ENCODE results near the gene OR4S2.

The OR4S2 gene

GRCh38 chr11:55648027-55648426, at the start of gene OR4S2:
TSS of gene OR4S2 (plus strand) at chr11:55648327. CDS start at chr11:55650904, 2,577 bp downstream.
- no peak for DNase-seq (ENCODE audit: low spot score)

- DNase-seq (ENCODE audit: low spot score), result no peak
Measured at GRCh38 chr11:55607545-55607944, 40.6 kb upstream of the OR4S2 start, which contains the start of gene OR4C11. TSS of gene OR4C11 (minus strand) at chr11:55607645. CDS start at chr11:55604373, 3,272 bp downstream.

GRCh38 chr11:55624531-55624930, 23.6 kb upstream of the OR4S2 start:
- DNase-seq (ENCODE audit: low spot score), result no peak

GRCh38 chr11:55634813-55635212, 13.3 kb upstream of the OR4S2 start, which contains the start of gene OR4P4:
TSS of gene OR4P4 (plus strand) at chr11:55635113.
- DNase-seq (ENCODE audit: low spot score), result no peak

- no peak for DNase-seq (ENCODE audit: low spot score)
Measured at GRCh38 chr11:55652560-55652959, 4.4 kb downstream of the OR4S2 start.

- no peak for DNase-seq (ENCODE audit: low spot score)
Measured at GRCh38 chr11:55655096-55655495, 7.0 kb downstream of the OR4S2 start.

GRCh38 chr11:55658031-55658573, 10.0 kb downstream of the OR4S2 start:
- no peak for DNase-seq (ENCODE audit: low spot score)

- no peak for DNase-seq (ENCODE audit: low spot score)
Measured at GRCh38 chr11:55658608-55659007, 10.5 kb downstream of the OR4S2 start.

- DNase-seq (ENCODE audit: low spot score), result no peak
Measured at GRCh38 chr11:55661901-55662300, 13.8 kb downstream of the OR4S2 start, which contains the start of gene OR4C6. TSS of gene OR4C6 (plus strand) at chr11:55662201. CDS start at chr11:55665167, 2,966 bp downstream.

- DNase-seq (ENCODE audit: low spot score), result no peak
Measured at GRCh38 chr11:55669376-55669775, 21.2 kb downstream of the OR4S2 start.

- DNase-seq (ENCODE audit: low spot score), result no peak
Measured at GRCh38 chr11:55673860-55674259, 25.7 kb downstream of the OR4S2 start.

- DNase-seq (ENCODE audit: low spot score), result no peak
Measured at GRCh38 chr11:55697817-55698216, 49.7 kb downstream of the OR4S2 start.

- no peak for DNase-seq (ENCODE audit: low spot score)
Measured at GRCh38 chr11:55701429-55701828, 53.3 kb downstream of the OR4S2 start.
